WERI-Rb-1 (cell line): ENCODE data around the gene MRPL55.

Experiments used
- DNase-seq: peaks from one replicate; pipeline ENCODE4 v3.0.0-alpha.2; 2020
- H3K27ac ChIP-seq: fragments of 250-450 bp; sonication (Bioruptor Pico); 2 replicates; pipeline ENCODE4 v1.5.1; 2020; ENCODE audit warnings: mild to moderate bottlenecking, moderate library complexity
- H3K27me3 ChIP-seq: fragments of 250-450 bp; sonication (Bioruptor Pico); 2 replicates; pipeline ENCODE4 v1.5.1; 2021; ENCODE audit warnings: mild to moderate bottlenecking, low read depth, moderate library complexity; ENCODE audit not compliant: insufficient read depth, severe bottlenecking
- H3K36me3 ChIP-seq: fragments of 250-450 bp; sonication (Bioruptor Pico); 2 replicates; pipeline ENCODE4 v1.5.1; 2020; ENCODE audit warnings: mild to moderate bottlenecking, moderate library complexity
- H3K4me3 ChIP-seq: 2 replicates; pipeline ENCODE4 v1.5.1; 2011; ENCODE audit warnings: low read depth, mild to moderate bottlenecking, control low read depth, low read length
- H3K9me3 ChIP-seq: fragments of 250-450 bp; sonication (Bioruptor Pico); 2 replicates; pipeline ENCODE4 v1.5.1; 2021; ENCODE audit warnings: mild to moderate bottlenecking, moderate library complexity; ENCODE audit not compliant: severe bottlenecking
- TF ChIP-seq, protein P1 (sequence below): IDR thresholded peaks from 2 replicates; pipeline ENCODE4 v1.5.1; 2011; ENCODE audit warnings: low read depth, mild to moderate bottlenecking, control low read depth, inconsistent platforms, low read length

MRPL55 gene

DNA sequence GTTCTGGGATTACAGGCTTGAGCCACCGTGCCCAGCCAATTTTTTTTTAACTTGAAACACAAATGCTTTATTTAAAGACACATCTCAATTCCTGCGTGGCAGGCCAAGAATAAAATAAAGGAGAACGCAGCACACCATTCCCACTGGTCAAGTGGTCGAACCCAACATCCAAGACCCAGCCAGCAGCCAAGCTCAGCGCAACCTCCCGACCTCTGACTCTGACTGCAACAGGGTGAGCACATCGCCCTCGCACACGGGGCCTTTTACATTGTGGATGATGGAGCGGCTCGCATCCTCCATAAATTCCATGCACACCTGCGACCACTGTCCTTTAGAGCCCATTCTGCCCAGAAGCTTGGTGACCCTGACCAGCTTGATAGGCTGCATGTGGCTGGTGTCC lies 25.5 kb upstream of the MRPL55 start:
- Histone ChIP-seq H3K27me3 (no peaks in the 10 kb centered on the region), H3K36me3 (no peaks in the 10 kb centered on the region), H3K9me3 (no peaks in the 10 kb centered on the region), H3K4me3 (no peak overlapping the region), H3K27ac (no peak overlapping the region)
- TF ChIP-seq, protein P1, sequence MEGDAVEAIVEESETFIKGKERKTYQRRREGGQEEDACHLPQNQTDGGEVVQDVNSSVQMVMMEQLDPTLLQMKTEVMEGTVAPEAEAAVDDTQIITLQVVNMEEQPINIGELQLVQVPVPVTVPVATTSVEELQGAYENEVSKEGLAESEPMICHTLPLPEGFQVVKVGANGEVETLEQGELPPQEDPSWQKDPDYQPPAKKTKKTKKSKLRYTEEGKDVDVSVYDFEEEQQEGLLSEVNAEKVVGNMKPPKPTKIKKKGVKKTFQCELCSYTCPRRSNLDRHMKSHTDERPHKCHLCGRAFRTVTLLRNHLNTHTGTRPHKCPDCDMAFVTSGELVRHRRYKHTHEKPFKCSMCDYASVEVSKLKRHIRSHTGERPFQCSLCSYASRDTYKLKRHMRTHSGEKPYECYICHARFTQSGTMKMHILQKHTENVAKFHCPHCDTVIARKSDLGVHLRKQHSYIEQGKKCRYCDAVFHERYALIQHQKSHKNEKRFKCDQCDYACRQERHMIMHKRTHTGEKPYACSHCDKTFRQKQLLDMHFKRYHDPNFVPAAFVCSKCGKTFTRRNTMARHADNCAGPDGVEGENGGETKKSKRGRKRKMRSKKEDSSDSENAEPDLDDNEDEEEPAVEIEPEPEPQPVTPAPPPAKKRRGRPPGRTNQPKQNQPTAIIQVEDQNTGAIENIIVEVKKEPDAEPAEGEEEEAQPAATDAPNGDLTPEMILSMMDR: no peak
- DNase-seq: no peak

DNA sequence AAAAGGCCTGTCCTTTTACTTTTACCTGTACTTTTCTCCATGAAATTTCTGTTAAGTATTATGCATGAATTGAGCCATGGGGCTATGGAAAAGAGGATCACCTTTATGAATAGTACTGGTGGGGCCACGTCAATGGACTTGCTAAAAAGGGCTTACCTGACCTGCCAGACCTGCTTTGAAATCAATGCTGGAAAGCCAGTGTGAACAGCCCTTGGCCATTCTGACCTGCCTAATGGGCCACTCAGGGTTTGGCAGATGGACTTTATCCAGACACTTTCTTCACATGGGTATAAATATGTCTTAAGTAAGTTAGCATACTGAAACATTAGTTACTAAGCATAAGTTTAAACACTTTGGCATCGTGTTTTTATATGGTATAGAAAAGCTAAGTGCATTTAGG lies 22.7 kb upstream of the MRPL55 start:
- Histone ChIP-seq H3K4me3 (no peak overlapping the region), H3K27ac (no peak overlapping the region), H3K36me3 (no peaks in the 10 kb centered on the region), H3K9me3 (no peaks in the 10 kb centered on the region), H3K27me3 (no peaks in the 10 kb centered on the region)
- no peak for DNase-seq
- TF ChIP-seq, protein P1: no peak

DNA sequence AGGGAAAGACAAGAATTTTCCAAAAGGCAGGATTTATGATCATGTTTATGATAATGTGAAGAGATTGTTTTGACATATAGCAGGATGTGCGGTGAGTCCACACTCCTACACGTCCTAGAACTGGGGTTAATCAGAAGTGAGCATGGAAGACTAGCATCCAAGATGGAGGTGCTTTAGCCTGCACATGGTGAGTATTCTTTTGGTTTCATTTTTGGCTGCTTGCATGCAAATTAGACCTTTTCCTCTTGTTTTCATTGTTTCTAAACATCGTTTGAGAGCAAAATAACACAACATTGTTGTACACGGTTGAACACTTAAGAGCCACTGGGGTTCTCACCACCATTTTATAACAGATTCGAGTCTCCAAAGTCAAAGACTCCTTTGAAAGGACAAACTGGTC lies 16.1 kb upstream of the MRPL55 start:
- no peaks in the 10 kb centered on the region for H3K9me3 ChIP-seq
- DNase-seq: no peak
- H3K27ac ChIP-seq: no peak overlapping the region
- no peaks in the 10 kb centered on the region for H3K27me3 ChIP-seq
- TF ChIP-seq, protein P1: no peak
- H3K4me3 ChIP-seq: no peak overlapping the region
- no peaks in the 10 kb centered on the region for H3K36me3 ChIP-seq

DNA sequence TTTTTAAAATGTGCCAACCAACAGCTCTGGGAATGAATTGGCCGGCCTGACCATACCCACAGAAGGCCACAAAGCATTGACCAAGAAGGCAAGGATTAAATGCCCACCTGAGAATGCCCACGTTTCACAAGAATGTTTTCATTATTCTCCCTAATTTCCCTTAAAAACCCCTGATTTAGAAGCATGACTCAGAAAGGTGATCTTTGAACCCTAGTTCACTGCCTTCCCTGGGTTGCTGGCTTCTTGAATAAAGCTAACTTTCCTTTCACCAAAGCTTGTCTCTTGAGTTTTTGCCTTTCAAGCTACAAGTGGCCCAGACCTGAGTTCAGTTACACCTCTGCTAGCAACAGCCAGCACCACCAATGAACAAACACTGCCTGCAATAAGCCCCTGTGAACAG lies 14.4 kb upstream of the MRPL55 start:
- TF ChIP-seq, protein P1: no peak
- Histone ChIP-seq H3K4me3 (no peak overlapping the region), H3K27ac (no peak overlapping the region), H3K36me3 (no peaks in the 10 kb centered on the region), H3K27me3 (no peaks in the 10 kb centered on the region), H3K9me3 (no peaks in the 10 kb centered on the region)
- no peak for DNase-seq

DNA sequence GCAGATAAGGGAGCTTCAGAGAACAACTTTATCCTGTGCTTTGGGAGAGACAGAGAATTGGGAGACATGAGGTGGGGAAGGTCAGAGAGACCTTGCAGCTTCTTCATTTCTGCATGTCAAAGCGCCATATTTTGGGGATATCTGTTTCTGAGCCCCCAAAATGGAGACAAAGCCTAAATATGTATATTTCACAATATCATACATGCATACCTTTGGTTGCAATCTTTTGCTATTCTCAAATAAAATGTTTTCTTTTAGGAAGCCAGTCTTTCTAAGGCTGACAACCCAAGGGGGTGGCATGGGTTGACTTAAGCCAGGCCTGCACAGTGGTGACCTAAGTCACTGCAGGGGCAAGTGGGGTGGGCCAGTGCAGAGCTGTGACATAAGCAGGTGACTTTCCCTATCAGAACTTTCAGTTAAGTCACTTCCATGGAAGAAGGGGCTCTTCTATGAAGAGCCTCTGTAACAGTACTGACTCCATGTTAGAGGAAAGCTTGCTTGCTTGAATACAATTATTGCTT lies 13.9 kb upstream of the MRPL55 start:
- no peaks in the 10 kb centered on the region for H3K36me3 ChIP-seq
- H3K27ac ChIP-seq: no peak overlapping the region
- H3K27me3 ChIP-seq: no peaks in the 10 kb centered on the region
- TF ChIP-seq, protein P1: no peak
- no peaks in the 10 kb centered on the region for H3K9me3 ChIP-seq
- DNase-seq: no peak
- H3K4me3 ChIP-seq: no peak overlapping the region

DNA sequence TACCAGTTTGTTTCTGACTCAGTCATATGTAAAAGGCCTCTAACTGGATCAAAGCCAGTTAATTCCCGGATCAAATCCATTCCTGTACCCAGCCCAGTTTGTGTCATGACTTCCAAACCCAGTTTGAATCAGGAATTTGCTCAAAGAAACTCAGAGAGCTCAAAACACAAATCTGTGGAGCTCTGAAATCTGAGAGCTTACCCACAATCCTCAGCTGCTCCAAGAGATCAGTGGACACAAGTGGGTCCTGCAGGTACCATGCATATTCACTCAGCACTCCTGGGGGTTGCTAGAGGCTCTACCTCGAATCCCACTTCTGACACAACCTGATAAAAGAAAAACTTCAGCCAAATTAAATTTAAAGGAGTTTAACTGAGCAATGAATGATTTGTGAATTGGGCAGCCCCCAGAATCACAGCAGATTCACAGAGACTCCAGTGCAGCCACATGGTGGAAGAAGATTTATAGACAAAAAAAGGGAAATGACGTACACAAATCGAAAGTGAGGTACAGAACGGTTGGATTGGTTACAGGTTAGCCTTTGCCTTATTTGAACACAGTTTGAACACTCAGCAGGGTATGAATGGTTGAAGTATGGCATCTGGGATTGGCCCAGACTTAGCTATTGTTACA lies 11.9 kb upstream of the MRPL55 start:
- Histone ChIP-seq H3K27me3 (no peaks in the 10 kb centered on the region), H3K36me3 (no peaks in the 10 kb centered on the region), H3K27ac (no peak overlapping the region), H3K9me3 (no peaks in the 10 kb centered on the region), H3K4me3 (no peak overlapping the region)
- DNase-seq: no peak
- TF ChIP-seq, protein P1: no peak
